HG02840 (cell line): ENCODE measurements around the gene STXBP2.
A peak's percentile ranks its signal among the peaks of the same experiment; 100 is the strongest.

Source experiments
- ATAC-seq: cut with Tn5 transposase; IDR thresholded peaks from one replicate; pipeline ENCODE4 v1.9.1; 2021; ENCODE audit warnings: mild to moderate bottlenecking, moderate library complexity, moderate number of reproducible peaks; ENCODE audit not compliant: unreplicated experiment, low FRiP score

STXBP2 gene

GRCh38 chr19:7636691-7637373 lies at the start of gene STXBP2:
Gene STXBP2, plus strand, starts transcription at chr19:7637110. Its CDS starts 40 bp downstream, at chr19:7637150.
- ATAC-seq = peak; percentile 59

DNA sequence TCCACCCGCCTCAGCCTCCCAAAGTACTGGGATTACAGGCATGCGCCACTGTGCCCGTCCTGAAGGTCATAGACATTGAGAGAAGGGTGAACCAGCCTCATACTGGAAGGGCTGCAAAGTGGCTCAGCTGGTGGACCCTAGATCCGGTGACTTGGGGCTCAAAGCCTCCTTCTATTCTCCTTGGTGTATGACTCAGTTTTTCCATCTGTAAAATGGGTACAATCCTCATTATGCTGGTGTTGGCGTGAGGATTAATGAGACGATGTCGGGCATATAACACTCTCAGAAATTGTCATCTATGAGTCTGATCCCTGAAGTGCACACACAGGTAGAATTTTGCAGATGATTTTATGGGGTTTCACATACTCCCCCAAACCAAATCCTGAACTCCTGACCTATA lies 47.1 kb upstream of the STXBP2 start:
- ATAC-seq = no peak

- ATAC-seq = no peak
Observed at GRCh38 chr19:7590256-7590655, 46.7 kb upstream of the STXBP2 start.

DNA sequence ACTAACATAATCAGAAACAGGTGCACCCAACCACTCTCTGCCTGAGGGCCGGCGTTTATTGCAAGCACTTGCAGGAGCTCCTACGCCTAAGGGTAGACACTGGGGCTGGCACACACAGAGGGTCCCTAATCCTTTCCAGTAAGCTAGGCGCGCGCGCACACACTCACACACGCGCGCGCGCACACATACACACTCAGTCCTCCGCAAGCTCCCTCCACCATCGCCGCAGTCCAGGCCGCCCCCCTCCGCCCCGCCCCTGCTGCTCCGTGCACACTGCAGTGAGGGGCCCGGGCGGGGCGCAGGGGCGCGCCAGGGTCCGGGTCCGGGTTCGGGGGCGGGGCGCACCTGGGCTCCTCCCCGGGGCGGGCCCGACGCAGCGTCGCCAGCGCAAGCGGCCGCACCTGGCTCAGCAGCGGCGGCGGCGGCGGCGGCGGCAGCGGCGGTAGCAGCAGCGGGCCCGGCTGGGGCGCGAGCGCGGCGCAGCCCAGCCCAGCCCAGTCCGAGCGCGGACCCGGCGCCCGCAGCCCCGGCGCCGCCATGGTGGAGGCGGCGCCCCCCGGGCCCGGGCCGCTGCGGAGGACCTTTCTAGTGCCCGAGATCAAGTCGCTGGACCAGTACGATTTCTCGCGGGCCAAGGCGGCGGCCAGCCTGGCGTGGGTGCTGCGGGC lies 41.3 kb upstream of the STXBP2 start, which contains the start of gene CAMSAP3:
TSS of gene CAMSAP3 (plus strand) at position 398 of the 668 bp plus-strand sequence. CDS start at position 538, 140 bp downstream.
- ATAC-seq = no peak

DNA sequence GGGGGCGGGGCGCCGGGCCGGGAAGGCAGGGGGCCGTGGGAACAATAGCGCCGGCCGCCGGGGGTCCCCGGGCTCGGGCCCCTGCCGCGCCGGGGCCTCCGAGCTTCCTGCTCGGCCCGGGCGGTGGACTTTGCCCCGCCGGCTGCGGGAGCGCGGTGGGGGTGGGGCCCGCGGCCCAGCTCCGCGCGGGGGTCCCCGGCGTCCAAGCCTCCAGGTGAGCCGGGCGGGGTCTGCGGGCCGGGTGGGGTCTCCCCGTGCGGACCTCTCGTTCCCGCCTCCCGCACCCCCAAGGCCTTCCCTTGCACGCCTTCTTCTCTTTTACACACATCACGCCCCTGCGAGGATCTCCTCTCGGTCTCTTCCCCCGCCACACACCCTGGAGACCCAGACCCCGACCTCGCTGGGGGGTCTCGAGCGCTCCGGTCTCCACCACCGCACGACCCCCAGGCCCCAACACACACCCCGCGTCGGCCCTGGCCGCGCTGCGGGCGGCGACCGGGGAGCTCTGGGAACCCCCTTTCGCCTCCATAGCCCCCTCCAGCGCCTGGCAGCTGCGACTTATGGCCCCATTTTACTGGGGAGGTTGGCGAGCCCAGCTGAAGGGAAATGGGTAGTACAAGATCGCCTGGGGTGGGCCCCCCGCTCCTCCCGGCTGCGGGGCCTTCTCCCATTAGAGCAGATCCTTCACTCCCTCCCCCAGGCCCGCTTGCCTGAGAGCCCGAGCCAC lies 40.5 kb upstream of the STXBP2 start:
- no peak for ATAC-seq

GRCh38 chr19:7597689-7598088 lies 39.2 kb upstream of the STXBP2 start:
- ATAC-seq = no peak

- ATAC-seq = no peak
Observed at GRCh38 chr19:7598180-7598579, 38.7 kb upstream of the STXBP2 start.

DNA sequence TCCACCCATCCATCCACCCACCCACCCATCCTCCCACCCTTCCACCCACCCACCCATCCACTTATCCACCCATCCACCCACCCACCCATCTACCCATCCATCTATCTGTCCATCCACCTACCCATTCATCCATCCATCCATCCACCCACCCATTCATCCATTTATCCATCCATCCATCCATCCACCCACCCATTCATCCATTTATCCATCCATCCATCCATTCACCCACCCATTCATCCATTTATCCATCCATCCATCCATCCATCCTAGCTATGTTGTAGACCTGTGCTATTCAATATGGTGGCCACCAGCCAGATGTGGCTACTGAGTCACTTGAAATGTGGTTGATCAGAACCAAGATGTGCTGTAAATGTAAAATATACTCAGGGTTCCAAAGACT lies 36.2 kb upstream of the STXBP2 start:
- no peak for ATAC-seq

DNA sequence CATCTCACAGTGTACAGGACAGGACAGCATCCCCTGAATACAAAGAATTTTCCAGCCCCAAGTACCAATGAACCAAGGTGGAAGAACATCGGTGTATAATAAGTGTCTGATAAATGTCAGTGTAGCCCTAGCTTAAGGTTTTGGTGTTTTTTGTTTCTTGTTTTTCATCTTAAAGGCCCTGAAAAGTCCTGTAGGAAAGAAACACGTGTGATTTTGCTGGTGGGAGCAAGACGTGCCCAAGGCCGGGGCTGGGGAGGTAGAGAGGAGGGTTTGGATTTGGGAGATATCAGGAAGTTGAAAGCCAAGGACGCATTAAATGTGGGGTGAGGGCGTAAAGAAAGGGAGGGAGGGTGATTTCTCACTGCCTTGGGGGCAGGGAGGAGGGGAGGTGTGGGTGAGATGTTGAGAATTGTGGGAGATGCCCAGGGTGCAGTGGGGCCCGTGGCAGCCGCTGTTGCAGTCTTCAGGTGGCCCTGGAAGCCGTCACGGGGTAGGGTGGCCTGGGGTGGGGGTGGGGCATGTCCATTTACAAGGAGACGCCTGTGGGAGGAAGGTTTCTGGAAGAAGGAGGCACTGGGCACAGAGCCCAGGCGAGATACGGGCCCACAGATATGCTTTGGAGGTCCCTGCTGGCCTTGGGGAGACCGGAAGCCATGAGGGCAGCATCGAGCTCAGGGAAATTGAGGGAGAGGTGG lies 34.5 kb upstream of the STXBP2 start:
- ATAC-seq = no peak

- no peak for ATAC-seq
Observed at GRCh38 chr19:7602935-7603497, 33.9 kb upstream of the STXBP2 start.

GRCh38 chr19:7603919-7604318 lies 33.0 kb upstream of the STXBP2 start:
- no peak for ATAC-seq

GRCh38 chr19:7605490-7606222 lies 31.3 kb upstream of the STXBP2 start:
- ATAC-seq = no peak

DNA sequence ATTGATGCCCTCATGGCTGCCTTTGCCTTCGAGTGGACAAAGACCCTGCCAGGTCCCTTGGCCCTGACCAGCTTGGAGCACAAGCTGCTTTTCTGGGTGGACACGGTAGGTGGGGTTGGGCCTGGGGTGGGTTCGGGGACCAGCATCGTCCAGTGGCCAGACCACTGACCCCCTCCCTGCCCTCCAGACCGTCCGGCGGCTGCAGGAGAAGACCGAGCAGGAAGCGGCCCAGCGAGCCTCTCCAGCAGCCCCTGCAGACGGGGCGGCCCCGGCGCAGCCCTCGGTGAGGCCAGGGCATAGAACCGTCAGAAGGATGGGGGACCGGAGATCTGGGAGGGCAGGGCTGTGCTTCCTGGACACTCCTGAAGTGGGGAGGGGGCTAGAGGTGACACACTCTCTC lies 30.6 kb upstream of the STXBP2 start:
- no peak for ATAC-seq

- no peak for ATAC-seq
Observed at GRCh38 chr19:7607212-7607873, 29.6 kb upstream of the STXBP2 start.

- no peak for ATAC-seq
Observed at GRCh38 chr19:7607874-7608560, 28.9 kb upstream of the STXBP2 start.

DNA sequence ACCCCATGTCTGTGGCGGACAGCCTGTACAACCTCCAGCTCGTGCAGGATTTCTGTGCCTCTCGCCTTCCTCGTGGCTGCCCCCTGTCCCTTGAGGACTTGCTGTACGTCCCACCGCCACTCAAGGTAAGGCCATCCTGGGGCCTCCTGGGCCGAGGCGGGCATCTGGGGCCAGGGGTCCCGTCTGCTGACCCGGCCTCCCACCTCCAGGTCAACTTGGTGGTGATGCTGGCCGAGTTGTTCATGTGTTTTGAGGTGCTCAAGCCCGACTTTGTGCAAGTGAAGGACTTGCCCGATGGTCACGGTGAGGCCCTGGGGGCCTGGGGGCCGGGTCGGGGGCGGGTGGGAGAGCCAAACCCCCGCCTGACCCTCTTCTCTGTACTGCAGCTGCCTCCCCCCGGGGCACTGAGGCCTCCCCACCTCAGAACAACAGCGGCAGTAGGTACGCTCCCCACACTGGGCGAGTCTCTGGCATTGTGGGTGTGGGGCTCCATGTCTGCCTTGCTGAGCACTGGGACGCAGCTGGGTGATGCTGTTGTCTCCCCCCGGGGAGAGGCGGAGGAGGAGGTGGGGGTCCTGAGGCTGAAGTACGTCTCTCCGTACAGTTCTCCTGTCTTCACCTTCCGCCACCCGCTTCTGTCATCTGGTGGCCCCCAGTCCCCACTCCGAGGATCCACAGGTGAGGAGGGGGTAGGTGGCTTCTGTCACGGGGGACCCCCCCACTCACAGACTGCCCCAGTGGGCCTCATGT lies 26.2 kb upstream of the STXBP2 start:
- ATAC-seq = no peak

DNA sequence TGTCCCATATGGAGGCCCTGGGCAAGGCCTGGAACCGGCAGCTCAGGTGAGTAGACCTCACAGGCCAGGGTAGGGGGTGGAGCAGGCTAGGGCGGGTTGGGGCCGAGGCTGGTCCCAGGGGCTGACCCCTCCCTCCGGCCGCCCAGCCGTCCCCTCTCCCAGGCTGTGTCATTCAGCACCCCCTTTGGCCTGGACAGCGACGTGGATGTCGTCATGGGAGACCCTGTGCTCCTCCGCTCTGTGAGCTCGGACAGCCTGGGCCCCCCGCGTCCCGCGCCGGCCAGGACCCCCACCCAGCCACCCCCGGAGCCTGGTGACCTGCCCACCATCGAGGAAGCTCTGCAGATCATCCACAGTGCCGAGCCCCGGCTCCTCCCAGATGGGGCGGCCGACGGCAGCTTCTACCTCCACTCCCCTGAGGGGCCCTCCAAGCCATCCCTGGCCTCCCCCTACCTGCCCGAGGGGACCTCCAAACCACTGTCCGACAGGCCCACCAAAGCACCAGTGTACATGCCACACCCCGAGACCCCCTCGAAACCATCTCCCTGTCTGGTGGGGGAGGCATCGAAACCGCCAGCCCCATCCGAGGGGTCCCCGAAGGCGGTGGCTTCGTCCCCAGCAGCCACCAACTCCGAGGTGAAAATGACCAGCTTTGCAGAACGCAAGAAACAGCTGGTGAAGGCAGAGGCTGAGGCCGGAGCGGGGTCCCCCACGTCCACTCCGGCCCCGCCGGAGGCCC lies 25.2 kb upstream of the STXBP2 start:
- no peak for ATAC-seq
